SW480 (cell line): ENCODE measurements around the gene PIGA.

Experiments
- DNase-seq: peaks from one replicate; pipeline ENCODE4 v3.0.0-alpha.2; 2016; ENCODE audit warnings: low spot score

The PIGA gene

GRCh38 chrX:15335135-15336022 lies at the start of gene PIGA:
PIGA (minus strand) TSS chrX:15335523; CDS start chrX:15331930, 3,593 bp downstream.
- peak; percentile 95 for DNase-seq

DNA sequence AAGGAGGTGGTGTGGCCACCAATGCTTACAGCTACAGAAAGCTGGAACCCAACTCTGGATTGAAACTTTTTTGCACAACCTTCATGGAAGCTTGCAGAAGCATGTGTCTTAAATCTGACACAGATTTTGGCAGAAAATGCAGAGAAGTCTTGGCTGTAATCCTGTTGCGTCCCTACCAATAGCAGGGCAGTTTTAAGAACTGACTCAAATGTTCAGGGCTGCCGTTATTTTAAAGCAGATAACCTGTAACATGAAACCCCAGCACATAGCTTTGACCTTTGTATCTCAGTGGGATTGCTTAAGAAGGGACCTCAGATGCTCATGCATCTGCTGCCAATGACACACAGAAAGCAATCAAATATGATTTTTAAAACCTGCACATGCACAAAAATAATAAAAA lies 49.0 kb upstream of the PIGA start, which contains the start of gene VEGFD:
VEGFD (minus strand) TSS at position 110 of the 400 bp plus-strand sequence. CDS start 467 bp downstream, outside the sequence.
- peak; percentile 0 for DNase-seq

DNA sequence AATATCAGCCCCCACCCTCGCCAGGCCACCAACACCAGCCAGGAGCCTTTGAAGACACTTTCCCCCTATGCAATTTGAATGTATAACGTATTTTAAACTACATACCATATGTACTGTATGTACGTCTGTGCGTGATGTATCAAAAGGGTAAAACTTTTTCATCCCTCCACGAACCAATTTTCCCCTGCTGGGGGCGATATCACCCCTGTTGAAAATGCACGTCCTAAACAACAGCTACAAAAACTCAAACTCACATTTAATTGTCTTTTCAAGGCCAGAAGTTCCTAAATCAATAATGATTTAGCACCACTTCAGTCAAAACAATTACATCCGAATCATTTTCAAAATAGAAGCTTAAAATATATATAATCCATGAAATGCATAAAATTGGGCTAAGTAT lies 47.5 kb upstream of the PIGA start:
- no peak for DNase-seq

- no peak for DNase-seq
These were observed 41.6 kb upstream of the PIGA start for GRCh38 chrX:15376956-15377355.

- no peak for DNase-seq
These were observed 38.7 kb upstream of the PIGA start for GRCh38 chrX:15373976-15374375.

DNA sequence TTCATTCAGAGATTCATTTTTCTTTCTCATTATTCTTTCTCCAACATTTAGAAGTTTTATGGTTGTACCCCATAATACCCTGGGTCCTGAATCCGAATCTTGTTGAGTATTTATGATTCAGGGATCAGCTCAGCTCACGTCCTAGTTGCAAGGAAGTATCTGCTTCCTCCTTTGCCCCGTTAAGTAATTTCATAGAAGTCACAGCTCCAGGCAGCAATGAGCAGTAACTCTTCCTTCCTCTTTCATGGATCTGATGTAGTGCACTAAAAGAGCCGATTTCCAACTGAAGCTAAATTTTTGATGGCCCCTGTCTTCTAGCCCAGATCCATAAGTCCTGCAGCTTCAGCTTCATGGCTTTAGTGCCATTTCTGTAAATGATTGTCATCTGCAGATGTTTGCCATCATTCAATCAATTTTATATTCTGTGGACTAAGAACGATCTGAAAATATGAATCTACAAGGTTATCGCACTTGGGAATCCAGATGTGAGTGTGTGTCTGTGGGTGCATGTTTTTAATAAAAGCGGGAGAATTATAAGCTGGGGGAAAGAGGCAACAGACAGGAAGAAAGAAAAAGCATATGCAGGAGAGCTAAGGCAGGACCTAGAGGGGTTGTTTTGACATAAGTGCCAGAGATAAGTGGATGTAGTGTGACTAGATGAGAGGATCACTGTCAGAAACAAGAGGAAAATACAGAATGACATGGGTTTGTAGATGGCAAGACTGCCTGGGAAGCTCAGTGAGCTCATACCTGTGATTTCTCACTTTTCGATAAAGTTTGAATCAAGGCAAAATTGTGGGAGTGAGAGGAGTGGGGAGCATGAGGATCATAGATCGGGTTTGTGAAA lies 31.4 kb upstream of the PIGA start:
- no peak for DNase-seq

GRCh38 chrX:15359701-15360100 lies 24.4 kb upstream of the PIGA start:
- no peak for DNase-seq

- no peak for DNase-seq
These were observed 23.2 kb upstream of the PIGA start for GRCh38 chrX:15358533-15358932.

GRCh38 chrX:15356444-15356843 lies 21.1 kb upstream of the PIGA start:
- DNase-seq: no peak

- no peak for DNase-seq
These were observed 15.1 kb upstream of the PIGA start for GRCh38 chrX:15350329-15350996.

GRCh38 chrX:15349046-15349445 lies 13.7 kb upstream of the PIGA start:
- DNase-seq: peak; percentile 57

DNA sequence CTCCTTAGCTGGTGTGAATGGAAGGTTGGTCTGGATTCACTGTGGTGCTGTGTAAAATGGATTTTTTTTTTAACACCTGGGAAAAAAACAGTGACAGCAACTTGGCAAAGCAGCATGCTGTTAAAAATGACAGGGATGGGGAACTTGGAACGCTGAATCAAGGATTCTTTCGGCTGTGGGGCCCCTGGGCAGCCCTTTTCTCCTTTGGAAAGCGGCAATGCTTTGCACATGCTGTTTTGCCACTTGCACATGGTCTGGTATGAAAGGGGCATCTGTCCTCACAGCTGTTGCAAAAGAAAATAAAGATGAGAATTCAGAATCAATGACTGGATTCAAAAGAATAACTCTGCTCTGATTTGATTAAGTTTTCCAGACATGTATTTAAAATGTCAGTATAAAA lies 10.7 kb upstream of the PIGA start:
- DNase-seq: no peak

GRCh38 chrX:15344106-15344505 lies 8.8 kb upstream of the PIGA start:
- no peak for DNase-seq

- DNase-seq: no peak
These were observed 7.8 kb upstream of the PIGA start for GRCh38 chrX:15343075-15343476.

DNA sequence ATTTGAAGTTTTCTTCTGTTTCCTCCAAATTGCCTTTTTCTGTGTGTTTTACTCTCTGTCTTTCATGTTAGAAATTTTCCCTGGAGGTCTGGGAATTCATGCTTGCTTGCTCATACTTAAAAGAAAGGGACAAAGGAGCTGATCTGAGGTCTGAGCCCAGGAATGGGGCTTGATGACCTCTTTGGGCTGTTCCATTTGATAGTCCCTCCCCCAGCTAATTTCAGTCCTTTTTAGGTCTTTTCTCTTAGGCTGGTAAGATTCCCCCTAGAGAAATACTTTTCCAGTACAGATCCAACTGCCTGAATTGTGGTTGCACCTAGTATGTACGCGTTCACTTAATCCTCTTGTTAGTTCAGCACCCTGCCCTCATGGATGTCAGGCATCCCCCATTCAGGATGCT lies 5.5 kb upstream of the PIGA start:
- DNase-seq: no peak

DNA sequence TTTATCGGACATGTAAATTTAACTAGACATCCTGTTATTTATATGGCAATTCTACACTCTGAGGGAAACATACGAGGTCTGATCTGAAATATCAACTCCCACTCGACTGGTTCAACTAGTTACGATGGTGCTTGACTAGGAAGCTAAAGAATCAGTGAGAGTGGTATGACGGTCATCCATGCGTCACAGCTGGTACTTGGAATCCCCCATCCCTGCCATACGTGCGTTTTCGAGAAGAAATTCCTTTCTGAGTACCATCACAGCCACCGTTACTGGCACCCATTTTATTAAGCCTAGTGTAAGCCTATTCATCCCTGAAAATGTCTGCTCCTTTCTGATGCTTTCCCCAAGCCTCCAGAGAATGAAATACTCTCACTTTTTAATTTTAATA lies 695 bp upstream of the PIGA start:
- peak; percentile 29 for DNase-seq

DNA sequence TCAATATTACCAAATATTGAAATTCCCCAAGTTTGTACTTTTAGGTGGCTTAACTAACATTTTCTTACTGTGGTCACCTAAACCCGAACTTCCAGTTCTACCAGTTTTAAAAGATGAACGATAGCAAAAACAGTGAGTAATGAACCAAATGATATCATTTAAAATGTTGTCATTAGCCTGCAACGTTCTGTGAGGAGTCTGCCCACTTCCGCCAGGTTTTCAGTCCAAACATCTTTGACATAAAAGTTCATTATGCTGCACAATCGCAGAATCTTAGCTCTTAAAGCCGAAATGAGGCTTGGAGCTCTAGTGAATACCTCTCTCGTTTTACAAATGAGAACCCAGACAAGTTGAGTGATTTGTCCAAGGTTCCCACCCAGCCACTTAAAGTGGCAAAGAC lies 762 bp downstream of the PIGA start:
- no peak for DNase-seq

GRCh38 chrX:15328821-15329220 lies 6.5 kb downstream of the PIGA start:
- DNase-seq: no peak

DNA sequence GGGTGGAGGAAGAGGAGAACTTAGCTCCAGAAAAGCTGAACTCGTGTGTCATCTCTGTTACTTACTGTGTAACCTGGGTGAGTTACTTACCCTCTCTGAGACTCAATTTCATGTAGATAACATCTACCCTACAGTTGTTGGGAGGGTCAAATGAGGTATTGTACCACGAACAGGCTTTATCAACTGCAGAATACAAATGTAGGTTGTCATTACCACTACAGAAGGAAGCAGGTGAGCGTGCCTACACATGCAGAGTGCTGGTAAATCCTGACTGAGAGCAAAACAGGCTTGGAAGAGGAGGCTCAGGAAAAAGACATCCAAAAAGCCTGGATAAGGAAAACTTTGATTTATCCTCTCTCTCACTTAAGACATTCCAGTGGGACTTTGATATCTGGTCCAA lies 7.2 kb downstream of the PIGA start:
- DNase-seq: no peak

DNA sequence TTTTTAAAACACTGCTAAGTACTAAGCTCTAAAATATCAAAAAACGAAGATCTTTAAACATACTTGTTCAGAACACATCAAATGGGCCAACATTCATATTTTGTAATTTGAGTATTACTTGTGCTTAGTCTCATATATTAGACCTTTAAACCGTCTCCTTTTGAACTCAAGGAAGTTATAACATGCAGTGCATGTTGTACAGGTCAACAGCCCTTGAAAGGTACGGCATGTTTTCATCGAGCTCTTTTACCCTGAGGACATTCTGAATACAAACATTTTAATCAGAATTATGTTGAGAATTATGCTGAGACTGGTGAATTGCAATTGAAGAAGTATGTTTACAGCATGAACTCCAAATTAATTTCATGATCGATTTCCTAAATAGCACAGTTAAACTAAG lies 12.9 kb downstream of the PIGA start:
- DNase-seq: no peak

DNA sequence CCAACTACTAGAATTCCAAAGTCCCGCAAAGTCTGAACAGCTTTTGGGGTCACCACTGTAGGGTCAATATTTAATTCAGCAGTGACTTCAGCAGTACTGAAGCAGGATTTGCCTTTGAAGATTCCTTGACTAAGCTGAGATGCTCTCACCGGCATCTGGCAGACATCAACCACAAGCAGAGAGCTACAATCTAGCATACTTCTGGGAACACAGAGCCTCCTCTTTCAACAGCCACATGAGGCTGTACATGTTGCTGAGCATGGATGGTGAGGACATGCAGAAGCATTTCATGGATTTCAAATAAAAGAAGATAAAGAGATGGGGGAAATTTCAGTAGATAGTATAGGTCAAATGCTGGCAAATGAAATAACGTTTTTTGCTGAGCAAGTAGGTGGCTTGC lies 13.3 kb downstream of the PIGA start:
- no peak for DNase-seq

GRCh38 chrX:15321447-15321846 lies 13.9 kb downstream of the PIGA start:
- DNase-seq: no peak
